ENCODE data around the gene METAP2.

- TF ChIP-seq, protein P1, sequence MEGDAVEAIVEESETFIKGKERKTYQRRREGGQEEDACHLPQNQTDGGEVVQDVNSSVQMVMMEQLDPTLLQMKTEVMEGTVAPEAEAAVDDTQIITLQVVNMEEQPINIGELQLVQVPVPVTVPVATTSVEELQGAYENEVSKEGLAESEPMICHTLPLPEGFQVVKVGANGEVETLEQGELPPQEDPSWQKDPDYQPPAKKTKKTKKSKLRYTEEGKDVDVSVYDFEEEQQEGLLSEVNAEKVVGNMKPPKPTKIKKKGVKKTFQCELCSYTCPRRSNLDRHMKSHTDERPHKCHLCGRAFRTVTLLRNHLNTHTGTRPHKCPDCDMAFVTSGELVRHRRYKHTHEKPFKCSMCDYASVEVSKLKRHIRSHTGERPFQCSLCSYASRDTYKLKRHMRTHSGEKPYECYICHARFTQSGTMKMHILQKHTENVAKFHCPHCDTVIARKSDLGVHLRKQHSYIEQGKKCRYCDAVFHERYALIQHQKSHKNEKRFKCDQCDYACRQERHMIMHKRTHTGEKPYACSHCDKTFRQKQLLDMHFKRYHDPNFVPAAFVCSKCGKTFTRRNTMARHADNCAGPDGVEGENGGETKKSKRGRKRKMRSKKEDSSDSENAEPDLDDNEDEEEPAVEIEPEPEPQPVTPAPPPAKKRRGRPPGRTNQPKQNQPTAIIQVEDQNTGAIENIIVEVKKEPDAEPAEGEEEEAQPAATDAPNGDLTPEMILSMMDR (IDR thresholded peaks at IDR 0.05), result no peak
- no peak for TF ChIP-seq POLR2A (IDR thresholded peaks at IDR 0.05)
These were observed 39.6 kb downstream of the METAP2 start for GRCh38 chr12:95513599-95513998.
